Liver (tissue), 9 donors: Measurements from ENCODE around the gene UGT1A8. TPM values are rescaled to one million over a fixed set of nuclear protein-coding genes. Genes with fewer than 3 reads are reported as not detected.

Experiments
- DNase-seq: peaks from one replicate; pipeline ENCODE4 v3.0.0-alpha.2; 2017; ENCODE audit warnings: low spot score
- H3K27ac ChIP-seq, 2 donors: one replicate each; pipeline ENCODE4 v1.7.0; 2013; ENCODE audit warnings: inconsistent platforms in 2 of 2, low read length in 2 of 2, control low read depth in 1 of 2, low read depth in 1 of 2, mild to moderate bottlenecking in 1 of 2
- H3K27me3 ChIP-seq, 4 donors: one replicate each; pipeline versions ENCODE4 v1.6.1 to v1.7.0; 2013; ENCODE audit warnings: low read length in 3 of 4, inconsistent platforms in 1 of 4, mild to moderate bottlenecking in 1 of 4, moderate library complexity in 1 of 4; ENCODE audit not compliant: control insufficient read depth in 4 of 4, insufficient read depth in 4 of 4
- H3K36me3 ChIP-seq, 4 donors: one replicate each; pipeline versions ENCODE4 v1.6.1 to v1.7.0; 2013; ENCODE audit warnings: low read length in 3 of 4, mild to moderate bottlenecking in 3 of 4, low read depth in 1 of 4, moderate library complexity in 1 of 4; ENCODE audit not compliant: control insufficient read depth in 4 of 4, insufficient read depth in 3 of 4
- H3K4me1 ChIP-seq, 4 donors: one replicate each; pipeline versions ENCODE4 v1.6.1 to v1.7.0; 2013; ENCODE audit warnings: low read length in 3 of 4, mild to moderate bottlenecking in 3 of 4, moderate library complexity in 1 of 4; ENCODE audit not compliant: control insufficient read depth in 4 of 4, insufficient read depth in 4 of 4
- H3K4me3 ChIP-seq, 3 donors: one replicate each; pipeline versions ENCODE4 v1.6.1 to v1.7.0; 2013; ENCODE audit warnings: low read length in 3 of 3, control low read depth in 1 of 3, low read depth in 1 of 3, mild to moderate bottlenecking in 1 of 3
- H3K9ac ChIP-seq, 2 donors: one replicate each; pipeline ENCODE4 v1.7.0; 2013; ENCODE audit warnings: low read length in 2 of 2, mild to moderate bottlenecking in 2 of 2, moderate library complexity in 2 of 2, control low read depth in 1 of 2, low read depth in 1 of 2
- H3K9me3 ChIP-seq, 4 donors: one replicate each; pipeline versions ENCODE4 v1.6.1 to v1.7.0; 2013; ENCODE audit warnings: low read length in 3 of 4; ENCODE audit not compliant: control insufficient read depth in 4 of 4
- CTCF ChIP-seq: fragments of 150-350 bp; IDR thresholded peaks from 2 replicates; pipeline ENCODE4 v1.5.1; 2017; ENCODE audit warnings: improper control_type of control experiment, low read depth, low read length; ENCODE audit not compliant: missing input control
- EGR1 ChIP-seq, 2 donors: IDR thresholded peaks; 2 replicates each; pipeline ENCODE4 v1.6.1; 2016 to 2018; ENCODE audit warnings: antibody characterized with exemption in 2 of 2, low read depth in 2 of 2
- FOXA1 ChIP-seq: IDR thresholded peaks from 2 replicates; pipeline ENCODE4 v1.6.1; 2016; ENCODE audit warnings: antibody characterized with exemption
- FOXA2 ChIP-seq: IDR thresholded peaks from 2 replicates; pipeline ENCODE4 v1.6.1; 2016; ENCODE audit warnings: antibody characterized with exemption
- GABPA ChIP-seq, 2 donors: IDR thresholded peaks in 1 of 2; conservative IDR thresholded peaks in 1 of 2; 2 replicates each; pipeline ENCODE4 v1.6.1; 2016; ENCODE audit warnings: antibody characterized with exemption in 2 of 2, mild to moderate bottlenecking in 1 of 2, moderate library complexity in 1 of 2
- HNF4A ChIP-seq, 2 donors: conservative IDR thresholded peaks; 2 replicates each; pipeline ENCODE4 v1.6.1; 2016; ENCODE audit warnings: antibody characterized with exemption in 2 of 2, mild to moderate bottlenecking in 2 of 2
- HNF4G ChIP-seq: IDR thresholded peaks from 2 replicates; pipeline ENCODE4 v1.6.1; 2016; ENCODE audit warnings: antibody characterized with exemption
- JUND ChIP-seq, 2 donors: IDR thresholded peaks; 2 replicates each; pipeline ENCODE4 v1.6.1; 2016; ENCODE audit warnings: antibody characterized with exemption in 2 of 2
- NR2F2 ChIP-seq: IDR thresholded peaks from 2 replicates; pipeline ENCODE4 v1.6.1; 2016; ENCODE audit warnings: antibody characterized with exemption
- RAD21 ChIP-seq, 2 donors: IDR thresholded peaks; 2 replicates each; pipeline ENCODE4 v1.6.1; 2016; ENCODE audit warnings: antibody characterized with exemption in 2 of 2, mild to moderate bottlenecking in 2 of 2
- RXRA ChIP-seq, 2 donors: IDR thresholded peaks; 2 replicates each; pipeline ENCODE4 v1.6.1; 2017 to 2018; ENCODE audit warnings: antibody characterized with exemption in 2 of 2, mild to moderate bottlenecking in 1 of 2
- SP1 ChIP-seq: IDR thresholded peaks from 2 replicates; pipeline ENCODE4 v1.6.1; 2018; ENCODE audit warnings: antibody characterized with exemption, mild to moderate bottlenecking
- TAF1 ChIP-seq: conservative IDR thresholded peaks from 2 replicates; pipeline ENCODE4 v1.6.1; 2016; ENCODE audit warnings: antibody characterized with exemption, mild to moderate bottlenecking
- YY1 ChIP-seq: IDR thresholded peaks from 2 replicates; pipeline ENCODE4 v1.6.1; 2016; ENCODE audit warnings: antibody characterized with exemption, mild to moderate bottlenecking
- WGBS: extraction: QIAGEN DNeasy Blood & Tissue Kit; methylation state at CpG from one replicate; pipeline ENCODE4 v1.1.7; 2013; 5-methylcytosine and 5-hydroxymethylcytosine counted together
- polyA plus RNA-seq, 2 donors: library from polyadenylated mRNA; stranded (reverse) in 1 of 2; unstranded in 1 of 2; fragments of 200-250 nt in 1 of 2; fragments of >200 nt in 1 of 2; fragmentation: Nextera tagmentation in 1 of 2; extraction: Ambion mirVana in 1 of 2; gene quantifications; one replicate each; pipeline versions ENCODE4 v1.2.1 to v1.2.3, GENCODE V29; 2013 to 2015
- total RNA-seq, 2 donors: library from RNA; depleted of rRNA; stranded (reverse); fragments of >200 nt; gene quantifications; one replicate each; pipeline ENCODE4 v1.2.3, GENCODE V29; 2014
- TF ChIP-seq, protein P1 (sequence below): IDR thresholded peaks from 2 replicates; pipeline ENCODE4 v1.6.1; 2016; ENCODE audit warnings: antibody characterized with exemption
- TF ChIP-seq, protein P2 (sequence below): IDR thresholded peaks from 2 replicates; pipeline ENCODE4 v1.6.1; 2016; ENCODE audit warnings: antibody characterized with exemption
- TF ChIP-seq, protein P3 (sequence below): IDR thresholded peaks from 2 replicates; pipeline ENCODE4 v1.6.1; 2016; ENCODE audit warnings: antibody characterized with exemption, mild to moderate bottlenecking
- TF ChIP-seq, protein P4 (sequence below): IDR thresholded peaks from 2 replicates; pipeline ENCODE4 v1.6.1; 2016; ENCODE audit warnings: antibody characterized with exemption
- donor health status: healthy.
- donor health status: healthy.
- donor health status: healthy.
- donor health status: healthy.
- donor health status: healthy.

The UGT1A8 gene
- total and polyA plus RNA-seq, 4 donors = 0.17 to 0.51 (median 0.48) TPM; not detected in 1

- Histone ChIP-seq H3K27ac (peak overlapping the region; percentile 80 to 88), H3K9ac (peak overlapping the region; percentile 39 to 49)
- 43% methylated on average over 3 of the region's 3 CpGs for WGBS
Measured at GRCh38 chr2:233764761-233765160, 147.3 kb downstream of the UGT1A8 start.

DNA sequence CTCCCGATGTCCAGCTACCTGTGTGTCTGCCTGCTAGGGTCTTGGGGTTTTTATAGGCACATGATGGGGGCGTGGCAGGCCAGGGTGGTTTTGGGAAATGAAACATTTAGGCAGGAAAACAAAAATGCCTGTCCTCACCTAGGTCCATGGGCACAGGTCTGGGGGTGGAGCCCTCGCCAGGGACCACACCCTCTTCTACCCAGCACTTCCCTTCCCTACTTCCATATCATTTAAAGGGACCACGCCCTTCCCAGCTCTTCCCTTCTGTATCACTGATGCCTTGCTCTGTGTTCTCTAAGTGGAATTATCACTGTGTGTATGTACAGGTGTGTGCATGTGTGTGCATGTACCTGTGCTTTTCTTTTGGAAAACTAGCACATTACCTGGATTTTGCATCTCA lies 149.0 kb downstream of the UGT1A8 start:
- 87% methylated on average over 4 of the region's 4 CpGs for WGBS
- H3K4me1 ChIP-seq = peaks cover 0 to 19% (median 3%) of the 10 kb centered on the region in 4 donors
- no peaks in the 10 kb centered on the region for H3K9me3 ChIP-seq
- TF ChIP-seq TAF1 (no peak), HNF4G (no peak), FOXA2 (no peak), RAD21 (IDR thresholded peaks at IDR 0.05) (no peak), CTCF (no peak), YY1 (no peak), GABPA (IDR thresholded peaks at IDR 0.05 in 1 of 2, conservative IDR thresholded peaks at IDR 0.05 in 1 of 2) (no peak), RXRA (IDR thresholded peaks at IDR 0.05) (no peak), EGR1 (IDR thresholded peaks at IDR 0.05; ENCODE audit: low read depth in 2 of 2) (no peak), NR2F2 (no peak), SP1 (no peak), HNF4A (conservative IDR thresholded peaks at IDR 0.05) (no peak)
- TF ChIP-seq, protein P1, sequence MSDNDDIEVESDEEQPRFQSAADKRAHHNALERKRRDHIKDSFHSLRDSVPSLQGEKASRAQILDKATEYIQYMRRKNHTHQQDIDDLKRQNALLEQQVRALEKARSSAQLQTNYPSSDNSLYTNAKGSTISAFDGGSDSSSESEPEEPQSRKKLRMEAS = no peak
- TF ChIP-seq, protein P2, sequence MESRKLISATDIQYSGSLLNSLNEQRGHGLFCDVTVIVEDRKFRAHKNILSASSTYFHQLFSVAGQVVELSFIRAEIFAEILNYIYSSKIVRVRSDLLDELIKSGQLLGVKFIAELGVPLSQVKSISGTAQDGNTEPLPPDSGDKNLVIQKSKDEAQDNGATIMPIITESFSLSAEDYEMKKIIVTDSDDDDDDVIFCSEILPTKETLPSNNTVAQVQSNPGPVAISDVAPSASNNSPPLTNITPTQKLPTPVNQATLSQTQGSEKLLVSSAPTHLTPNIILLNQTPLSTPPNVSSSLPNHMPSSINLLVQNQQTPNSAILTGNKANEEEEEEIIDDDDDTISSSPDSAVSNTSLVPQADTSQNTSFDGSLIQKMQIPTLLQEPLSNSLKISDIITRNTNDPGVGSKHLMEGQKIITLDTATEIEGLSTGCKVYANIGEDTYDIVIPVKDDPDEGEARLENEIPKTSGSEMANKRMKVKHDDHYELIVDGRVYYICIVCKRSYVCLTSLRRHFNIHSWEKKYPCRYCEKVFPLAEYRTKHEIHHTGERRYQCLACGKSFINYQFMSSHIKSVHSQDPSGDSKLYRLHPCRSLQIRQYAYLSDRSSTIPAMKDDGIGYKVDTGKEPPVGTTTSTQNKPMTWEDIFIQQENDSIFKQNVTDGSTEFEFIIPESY = no peak
- TF ChIP-seq, protein P3, sequence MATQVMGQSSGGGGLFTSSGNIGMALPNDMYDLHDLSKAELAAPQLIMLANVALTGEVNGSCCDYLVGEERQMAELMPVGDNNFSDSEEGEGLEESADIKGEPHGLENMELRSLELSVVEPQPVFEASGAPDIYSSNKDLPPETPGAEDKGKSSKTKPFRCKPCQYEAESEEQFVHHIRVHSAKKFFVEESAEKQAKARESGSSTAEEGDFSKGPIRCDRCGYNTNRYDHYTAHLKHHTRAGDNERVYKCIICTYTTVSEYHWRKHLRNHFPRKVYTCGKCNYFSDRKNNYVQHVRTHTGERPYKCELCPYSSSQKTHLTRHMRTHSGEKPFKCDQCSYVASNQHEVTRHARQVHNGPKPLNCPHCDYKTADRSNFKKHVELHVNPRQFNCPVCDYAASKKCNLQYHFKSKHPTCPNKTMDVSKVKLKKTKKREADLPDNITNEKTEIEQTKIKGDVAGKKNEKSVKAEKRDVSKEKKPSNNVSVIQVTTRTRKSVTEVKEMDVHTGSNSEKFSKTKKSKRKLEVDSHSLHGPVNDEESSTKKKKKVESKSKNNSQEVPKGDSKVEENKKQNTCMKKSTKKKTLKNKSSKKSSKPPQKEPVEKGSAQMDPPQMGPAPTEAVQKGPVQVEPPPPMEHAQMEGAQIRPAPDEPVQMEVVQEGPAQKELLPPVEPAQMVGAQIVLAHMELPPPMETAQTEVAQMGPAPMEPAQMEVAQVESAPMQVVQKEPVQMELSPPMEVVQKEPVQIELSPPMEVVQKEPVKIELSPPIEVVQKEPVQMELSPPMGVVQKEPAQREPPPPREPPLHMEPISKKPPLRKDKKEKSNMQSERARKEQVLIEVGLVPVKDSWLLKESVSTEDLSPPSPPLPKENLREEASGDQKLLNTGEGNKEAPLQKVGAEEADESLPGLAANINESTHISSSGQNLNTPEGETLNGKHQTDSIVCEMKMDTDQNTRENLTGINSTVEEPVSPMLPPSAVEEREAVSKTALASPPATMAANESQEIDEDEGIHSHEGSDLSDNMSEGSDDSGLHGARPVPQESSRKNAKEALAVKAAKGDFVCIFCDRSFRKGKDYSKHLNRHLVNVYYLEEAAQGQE = no peak
- TF ChIP-seq, protein P4, sequence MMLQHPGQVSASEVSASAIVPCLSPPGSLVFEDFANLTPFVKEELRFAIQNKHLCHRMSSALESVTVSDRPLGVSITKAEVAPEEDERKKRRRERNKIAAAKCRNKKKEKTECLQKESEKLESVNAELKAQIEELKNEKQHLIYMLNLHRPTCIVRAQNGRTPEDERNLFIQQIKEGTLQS = no peak
- H3K9ac ChIP-seq = no peak overlapping the region
- H3K27ac ChIP-seq = peak overlapping the region in 1 of 2 donors; percentile 59
- no peaks in the 10 kb centered on the region for H3K27me3 ChIP-seq
- DNase-seq = no peak
- peaks cover 6 to 35% (median 29%) of the 10 kb centered on the region in 4 donors for H3K36me3 ChIP-seq
- no peak overlapping the region for H3K4me3 ChIP-seq

More at GRCh38 chr2:233764761-233765160, 147.3 kb downstream of the UGT1A8 start:
- no peaks in the 10 kb centered on the region for H3K9me3 ChIP-seq
- no peak for DNase-seq
- TF ChIP-seq EGR1 (IDR thresholded peaks at IDR 0.05; ENCODE audit: low read depth in 2 of 2) = no peak
- TF ChIP-seq, protein P2 = no peak
- TF ChIP-seq HNF4G = no peak
- no peak for TF ChIP-seq GABPA (IDR thresholded peaks at IDR 0.05 in 1 of 2, conservative IDR thresholded peaks at IDR 0.05 in 1 of 2)
- no peak for TF ChIP-seq HNF4A (conservative IDR thresholded peaks at IDR 0.05)
- no peak for TF ChIP-seq FOXA1
- TF ChIP-seq FOXA2 = no peak
- TF ChIP-seq RXRA (IDR thresholded peaks at IDR 0.05) = no peak
- no peak for TF ChIP-seq JUND (IDR thresholded peaks at IDR 0.05)
- peak overlapping the region in 1 of 3 donors; percentile 5 for H3K4me3 ChIP-seq
- H3K36me3 ChIP-seq = peaks cover 3 to 20% (median 18%) of the 10 kb centered on the region in 4 donors
- H3K27me3 ChIP-seq = no peaks in the 10 kb centered on the region
- H3K4me1 ChIP-seq = peaks cover 1 to 32% (median 7%) of the 10 kb centered on the region in 4 donors
